ENCODE results near the gene CACNA1A. TPM values are rescaled to one million over a fixed set of nuclear protein-coding genes. Genes with fewer than 3 reads are reported as not detected.

CACNA1A gene
- total RNA-seq, 1 donor from 2014 or later: 16.5 TPM

GRCh38 chr19:13214036-13214730 is 292.1 kb downstream of the CACNA1A start:
- Mint-ChIP-seq H3K4me3 (no peak overlapping the region), H3K27ac (no peak overlapping the region), H3K9me3 (no peaks in the 10 kb centered on the region), H3K36me3 (no peaks in the 10 kb centered on the region), H3K4me1 (peaks cover 15% of the 10 kb centered on the region), H3K27me3 (ENCODE audit: insufficient read depth, low read depth) (peaks cover 8% of the 10 kb centered on the region)
- Histone ChIP-seq H3F3A (ENCODE audit: low read depth) (peaks cover 10% of the 10 kb centered on the region), H3K9me3 (ENCODE audit: low read depth) (no peaks in the 10 kb centered on the region), H3K27me3 (no peaks in the 10 kb centered on the region), H3K79me2 (ENCODE audit: low read depth) (no peaks in the 10 kb centered on the region), H3K4me2 (no peak overlapping the region), H3K9ac (no peak overlapping the region), H3K27ac (no peak overlapping the region), H3K4me1 (peaks cover 19% of the 10 kb centered on the region), H3K36me3 (no peaks in the 10 kb centered on the region), H4K20me1 (ENCODE audit: low read depth) (no peaks in the 10 kb centered on the region), H3K4me3 (no peak overlapping the region), H2AFZ (replicated peaks) (no peak overlapping the region)
- TF ChIP-seq CTCF (IDR thresholded peaks at IDR 0.05) (no peak), EZH2phosphoT487 (IDR thresholded peaks at IDR 0.05) (no peak), EZH2 (IDR thresholded peaks at IDR 0.05) (no peak)
- no peak for DNase-seq (ENCODE audit: low spot score)

GRCh38 chr19:13212759-13213330 is 293.4 kb downstream of the CACNA1A start:
- H4K20me1 ChIP-seq (ENCODE audit: low read depth): no peaks in the 10 kb centered on the region
- H3K27ac Mint-ChIP-seq: no peak overlapping the region
- peaks cover 8% of the 10 kb centered on the region for H3K27me3 Mint-ChIP-seq (ENCODE audit: insufficient read depth, low read depth)

GRCh38 chr19:13211426-13212308 is 294.6 kb downstream of the CACNA1A start:
- H3K4me3 Mint-ChIP-seq: peak overlapping the region; percentile 57
- Histone ChIP-seq H3K27me3 (no peaks in the 10 kb centered on the region), H3K9me3 (ENCODE audit: low read depth) (no peaks in the 10 kb centered on the region), H3K27ac (no peak overlapping the region), H3F3A (ENCODE audit: low read depth) (peaks cover 3% of the 10 kb centered on the region), H4K20me1 (ENCODE audit: low read depth) (no peaks in the 10 kb centered on the region), H3K79me2 (ENCODE audit: low read depth) (no peaks in the 10 kb centered on the region), H2AFZ (replicated peaks) (no peak overlapping the region), H3K9ac (no peak overlapping the region), H3K4me3 (no peak overlapping the region), H3K4me2 (no peak overlapping the region), H3K36me3 (no peaks in the 10 kb centered on the region), H3K4me1 (peaks cover 9% of the 10 kb centered on the region)
- DNase-seq (ENCODE audit: low spot score): no peak
- peak overlapping the region; percentile 60 for H3K27ac Mint-ChIP-seq
- H3K27me3 Mint-ChIP-seq (ENCODE audit: insufficient read depth, low read depth): peaks cover 5% of the 10 kb centered on the region
- H3K4me1 Mint-ChIP-seq: peaks cover 10% of the 10 kb centered on the region
- no peaks in the 10 kb centered on the region for H3K9me3 Mint-ChIP-seq
- TF ChIP-seq EZH2phosphoT487 (IDR thresholded peaks at IDR 0.05) (no peak), EZH2 (IDR thresholded peaks at IDR 0.05) (no peak), CTCF (IDR thresholded peaks at IDR 0.05) (no peak)
- H3K36me3 Mint-ChIP-seq: no peaks in the 10 kb centered on the region

More at GRCh38 chr19:13212759-13213330, 293.4 kb downstream of the CACNA1A start:
- Histone ChIP-seq H3K4me3 (no peak overlapping the region), H3F3A (ENCODE audit: low read depth) (peaks cover 12% of the 10 kb centered on the region), H3K4me1 (peaks cover 19% of the 10 kb centered on the region), H3K27me3 (no peaks in the 10 kb centered on the region), H3K4me2 (no peak overlapping the region), H3K79me2 (ENCODE audit: low read depth) (no peaks in the 10 kb centered on the region), H3K9ac (no peak overlapping the region), H3K27ac (no peak overlapping the region), H3K36me3 (no peaks in the 10 kb centered on the region), H2AFZ (replicated peaks) (no peak overlapping the region), H3K9me3 (ENCODE audit: low read depth) (no peaks in the 10 kb centered on the region)
- TF ChIP-seq EZH2phosphoT487 (IDR thresholded peaks at IDR 0.05) (no peak), CTCF (IDR thresholded peaks at IDR 0.05) (peak; percentile 55)
- H3K9me3 Mint-ChIP-seq: no peaks in the 10 kb centered on the region
- H3K4me1 Mint-ChIP-seq: peaks cover 19% of the 10 kb centered on the region
- H3K4me3 Mint-ChIP-seq: no peak overlapping the region
- H3K36me3 Mint-ChIP-seq: no peaks in the 10 kb centered on the region
- peak; percentile 74 for DNase-seq (ENCODE audit: low spot score)

All from neural progenitor cell (in vitro differentiated cells).